ENCODE data around the gene CRB3. TPM values are rescaled to one million over a fixed set of nuclear protein-coding genes. Genes with fewer than 3 reads are reported as not detected.

CRB3 gene
- polyA plus RNA-seq, 3 donors = not detected

- Histone ChIP-seq H3K4me2 (replicated peaks; ENCODE audit: extremely low read depth, low read length, poor library complexity, severe bottlenecking) (no peak overlapping the region), H3K79me2 (ENCODE audit: insufficient read depth, low read length) (no peaks in the 10 kb centered on the region), H3K9me3 (replicated peaks in 1 of 2; ENCODE audit: control insufficient read depth in 1 of 2, insufficient read depth in 1 of 2, low read length in 2 of 2) (no peaks in the 10 kb centered on the region), H3K27ac (ENCODE audit: low read depth in 1 of 2, low read length in 2 of 2) (no peak overlapping the region), H2AFZ (ENCODE audit: insufficient read depth, low read depth, low read length, poor library complexity, severe bottlenecking) (no peak overlapping the region), H3K9ac (ENCODE audit: insufficient read depth, low read length, poor library complexity, severe bottlenecking) (no peak overlapping the region), H3K4me3 (replicated peaks in 1 of 3; ENCODE audit: low read depth in 2 of 3, low read length in 3 of 3) (no peak overlapping the region), H3K4me1 (ENCODE audit: control insufficient read depth in 1 of 2, insufficient read depth in 2 of 2, low read length in 2 of 2) (peaks cover 17 to 30% of the 10 kb centered on the region in 2 donors), H3K36me3 (replicated peaks in 1 of 2; ENCODE audit: control insufficient read depth in 1 of 2, insufficient read depth in 2 of 2, low read length in 2 of 2) (no peaks in the 10 kb centered on the region), H3K27me3 (ENCODE audit: control insufficient read depth in 2 of 2, insufficient read depth in 2 of 2, low read length in 2 of 2) (no peaks in the 10 kb centered on the region), H4K20me1 (ENCODE audit: insufficient read depth, low read length) (no peaks in the 10 kb centered on the region)
- Mint-ChIP-seq H3K4me1 (peaks cover 23% of the 10 kb centered on the region), H3K4me3 (no peak overlapping the region), H3K27ac (no peak overlapping the region), H3K9me3 (peaks cover 0 to 4% (median 0%) of the 10 kb centered on the region in 7 donors), H3K27me3 (ENCODE audit: low read depth in 3 of 3) (peaks cover 3 to 21% (median 13%) of the 10 kb centered on the region in 3 donors), H3K36me3 (no peaks in the 10 kb centered on the region)
- DNase-seq = no peak
- intact Hi-C loops (cut with micrococcal nuclease) = loop anchor here (10.0 kb wide), 1 partner anchor 251 kb away; the partner anchor contains the start of gene SH2D3A (in 2 of the 2)
- WGBS (ENCODE audit: insufficient coverage) = 94% methylated on average over 5 of the region's 9 CpGs
- TF ChIP-seq CTCF (IDR thresholded peaks at IDR 0.05) = no peak
Measured at GRCh38 chr19:6514089-6514488, 50.0 kb downstream of the CRB3 start.

GRCh38 chr19:6514926-6515544 lies 51.0 kb downstream of the CRB3 start:
- no peak overlapping the region for H3K27ac ChIP-seq (ENCODE audit: low read depth in 1 of 2, low read length in 2 of 2)
- H2AFZ ChIP-seq (ENCODE audit: insufficient read depth, low read depth, low read length, poor library complexity, severe bottlenecking) = no peak overlapping the region
- no peak overlapping the region for H3K4me3 ChIP-seq (replicated peaks in 1 of 3; ENCODE audit: low read depth in 2 of 3, low read length in 3 of 3)
- no peak for TF ChIP-seq CTCF (IDR thresholded peaks at IDR 0.05)
- H3K79me2 ChIP-seq (ENCODE audit: insufficient read depth, low read length) = no peaks in the 10 kb centered on the region
- no peaks in the 10 kb centered on the region for H3K36me3 ChIP-seq (replicated peaks in 1 of 2; ENCODE audit: control insufficient read depth in 1 of 2, insufficient read depth in 2 of 2, low read length in 2 of 2)
- no peaks in the 10 kb centered on the region for H4K20me1 ChIP-seq (ENCODE audit: insufficient read depth, low read length)
- H3K4me1 ChIP-seq (ENCODE audit: control insufficient read depth in 1 of 2, insufficient read depth in 2 of 2, low read length in 2 of 2) = peaks cover 17 to 30% of the 10 kb centered on the region in 2 donors
- no peaks in the 10 kb centered on the region for H3K9me3 ChIP-seq (replicated peaks in 1 of 2; ENCODE audit: control insufficient read depth in 1 of 2, insufficient read depth in 1 of 2, low read length in 2 of 2)
- Mint-ChIP-seq H3K27me3 (ENCODE audit: low read depth in 3 of 3) (peaks cover 5 to 22% (median 19%) of the 10 kb centered on the region in 3 donors), H3K4me3 (peak overlapping the region in 1 of 2 donors; percentile 9), H3K4me1 (peaks cover 24% of the 10 kb centered on the region), H3K9me3 (peaks cover 0 to 4% (median 0%) of the 10 kb centered on the region in 7 donors), H3K36me3 (no peaks in the 10 kb centered on the region), H3K27ac (peak overlapping the region in 3 of 7 donors; percentile 50 to 81 (median 68))
- 96% methylated on average over 11 of the region's 15 CpGs for WGBS (ENCODE audit: insufficient coverage)
- intact Hi-C loops (cut with micrococcal nuclease) = loop anchor here (10.0 kb wide), 1 partner anchor 250 kb away; the partner anchor contains the start of gene SH2D3A (in 2 of the 2)
- no peak overlapping the region for H3K9ac ChIP-seq (ENCODE audit: insufficient read depth, low read length, poor library complexity, severe bottlenecking)
- no peak overlapping the region for H3K4me2 ChIP-seq (replicated peaks; ENCODE audit: extremely low read depth, low read length, poor library complexity, severe bottlenecking)
- no peaks in the 10 kb centered on the region for H3K27me3 ChIP-seq (ENCODE audit: control insufficient read depth in 2 of 2, insufficient read depth in 2 of 2, low read length in 2 of 2)
- DNase-seq = no peak

All from CD14-positive monocyte (primary cell).